H1 (cell line): ENCODE measurements around the gene CDC42EP1. TPM values are rescaled to one million over a fixed set of nuclear protein-coding genes. Genes with fewer than 3 reads are reported as not detected.

Experiments used
- CTCF ChIA-PET: fragments of 300-600 bp; sonication (Branson Sonifier 250); formaldehyde crosslinking; loops from one replicate; lab custom pipeline; 2021; ENCODE audit not compliant: partially characterized antibody; lab: Charles Lee
- POLR2A ChIA-PET: fragments of 300-600 bp; sonication (Branson Sonifier 250); formaldehyde crosslinking; loops from one replicate; lab custom pipeline; 2021; ENCODE audit warnings: inconsistent platforms; ENCODE audit not compliant: partially characterized antibody; lab: Charles Lee
- DNase-seq, 2 experiments: peaks; one replicate each; pipeline versions ENCODE4 v3.0.0 to v3.0.0-alpha.2; 2010 to 2022; ENCODE audit warnings: low spot score in 2 of 2, low read depth in 1 of 2, mixed read lengths in 1 of 2
- FAIRE-seq: peaks from 2 replicates; lab custom pipeline; 2011; peaks lifted over from hg19 to GRCh38; lab: Jason Lieb, UNC
- H2AFZ ChIP-seq: 2 replicates; pipeline ENCODE4 v1.8.1; 2012; ENCODE audit warnings: low read length, inconsistent platforms
- H2AK5ac ChIP-seq: 2 replicates; pipeline ENCODE4 v1.6.1; 2013; ENCODE audit warnings: low read depth, low read length
- H2BK120ac ChIP-seq: replicated peaks from 2 replicates; pipeline ENCODE3; 2013; ENCODE audit warnings: low read depth, low read length, inconsistent platforms
- H2BK12ac ChIP-seq: 2 replicates; pipeline ENCODE4 v1.6.1; 2013; ENCODE audit warnings: low read depth, low read length
- H2BK15ac ChIP-seq: 2 replicates; pipeline ENCODE4 v1.6.1; 2013; ENCODE audit warnings: low read length
- H2BK20ac ChIP-seq: 2 replicates; pipeline ENCODE4 v1.6.1; 2013; ENCODE audit warnings: low read length
- H2BK5ac ChIP-seq: 2 replicates; pipeline ENCODE4 v1.6.1; 2013; ENCODE audit warnings: low read depth, low read length
- H3K14ac ChIP-seq: 2 replicates; pipeline ENCODE4 v1.6.1; 2013; ENCODE audit warnings: inconsistent platforms; ENCODE audit not compliant: insufficient read length
- H3K18ac ChIP-seq: 2 replicates; pipeline ENCODE4 v1.6.1; 2013; ENCODE audit warnings: low read length; ENCODE audit errors: extremely low read depth
- H3K23ac ChIP-seq: 2 replicates; pipeline ENCODE4 v1.6.1; 2013; ENCODE audit warnings: inconsistent platforms; ENCODE audit not compliant: insufficient read length
- H3K23me2 ChIP-seq: 2 replicates; pipeline ENCODE4 v1.6.1; 2013; ENCODE audit warnings: low read depth, low read length
- H3K27ac ChIP-seq: 2 replicates; pipeline ENCODE4 v1.6.1; 2011; ENCODE audit warnings: low read depth, low read length, inconsistent platforms
- H3K27me3 ChIP-seq, 4 experiments: replicated peaks in 1 of 4; 1 replicate in 1 of 4; 2 replicates in 3 of 4; pipeline versions ENCODE4 v1.6.1 to v1.8.1; 2011 to 2013; ENCODE audit warnings: low read length in 3 of 4, mild to moderate bottlenecking in 3 of 4, inconsistent platforms in 2 of 4, mixed read lengths in 2 of 4, moderate library complexity in 1 of 4; ENCODE audit not compliant: control insufficient read depth in 3 of 4, insufficient read depth in 3 of 4; ENCODE audit errors: extremely low read depth in 1 of 4
- H3K36me3 ChIP-seq, 4 experiments: 2 replicates each; pipeline versions ENCODE4 v1.6.1 to v1.8.1; 2011 to 2013; ENCODE audit warnings: mild to moderate bottlenecking in 4 of 4, low read length in 3 of 4, moderate library complexity in 2 of 4, control low read depth in 1 of 4, inconsistent platforms in 1 of 4; ENCODE audit not compliant: insufficient read depth in 4 of 4, control insufficient read depth in 2 of 4
- H3K4ac ChIP-seq: replicated peaks from 2 replicates; pipeline ENCODE3; 2013; ENCODE audit warnings: low read length, low read depth, mixed read lengths, inconsistent platforms; ENCODE audit not compliant: insufficient read length
- H3K4me1 ChIP-seq, 4 experiments: replicated peaks in 1 of 4; 1 replicate in 1 of 4; 2 replicates in 3 of 4; pipeline versions ENCODE4 v1.6.1 to v1.8.1; 2011 to 2013; ENCODE audit warnings: low read length in 3 of 4, inconsistent platforms in 2 of 4, mixed read lengths in 1 of 4; ENCODE audit not compliant: insufficient read depth in 4 of 4, control insufficient read depth in 3 of 4
- H3K4me2 ChIP-seq, 2 experiments: 2 replicates each; pipeline versions ENCODE4 v1.6.1 to v1.8.1; 2011 to 2013; ENCODE audit warnings: low read depth in 2 of 2, low read length in 2 of 2, control low read depth in 1 of 2, inconsistent platforms in 1 of 2, mild to moderate bottlenecking in 1 of 2; ENCODE audit not compliant: insufficient read depth in 1 of 2
- H3K4me3 ChIP-seq, 4 experiments: fragments of 200-600, 300-600 bp in 1 of 4; sonication (generic), shearing (Covaris generic), sonication (Bioruptor Twin) in 1 of 4; 2 replicates each; pipeline versions ENCODE4 v1.5.1 to v1.8.1; 2011 to 2016; ENCODE audit warnings: low read length in 4 of 4, low read depth in 3 of 4, control low read depth in 2 of 4, inconsistent platforms in 2 of 4, mild to moderate bottlenecking in 2 of 4, mixed read lengths in 1 of 4, moderate library complexity in 1 of 4; ENCODE audit not compliant: insufficient read depth in 2 of 4; ENCODE audit errors: extremely low read depth in 1 of 4
- H3K56ac ChIP-seq: replicated peaks from 2 replicates; pipeline ENCODE3; 2013; ENCODE audit warnings: low read depth, mild to moderate bottlenecking, mixed read lengths, low read length, inconsistent platforms; ENCODE audit not compliant: insufficient read length
- H3K79me1 ChIP-seq: 2 replicates; pipeline ENCODE4 v1.6.1; 2013; ENCODE audit warnings: low read depth, low read length, control low read depth
- H3K79me2 ChIP-seq, 2 experiments: 2 replicates each; pipeline versions ENCODE4 v1.6.1 to v1.8.1; 2012 to 2013; ENCODE audit warnings: low read length in 2 of 2, mild to moderate bottlenecking in 2 of 2, inconsistent platforms in 1 of 2; ENCODE audit not compliant: insufficient read depth in 2 of 2, control insufficient read depth in 1 of 2
- H3K9ac ChIP-seq, 4 experiments: replicated peaks in 1 of 4; 1 replicate in 1 of 4; 2 replicates in 3 of 4; pipeline versions ENCODE4 v1.6.1 to v1.8.1; 2011 to 2013; ENCODE audit warnings: low read depth in 3 of 4, low read length in 3 of 4, control low read depth in 2 of 4, mild to moderate bottlenecking in 2 of 4, moderate library complexity in 2 of 4, inconsistent platforms in 1 of 4; ENCODE audit errors: extremely low read depth in 1 of 4
- H3K9me3 ChIP-seq, 2 experiments: 2 replicates each; pipeline versions ENCODE4 v1.6.1 to v1.8.1; 2012 to 2013; ENCODE audit warnings: mild to moderate bottlenecking in 2 of 2, moderate library complexity in 2 of 2, control low read depth in 1 of 2, inconsistent platforms in 1 of 2, low read depth in 1 of 2, low read length in 1 of 2, mixed read lengths in 1 of 2; ENCODE audit not compliant: insufficient read depth in 2 of 2
- H4K20me1 ChIP-seq, 2 experiments: replicated peaks in 1 of 2; 2 replicates each; pipeline versions ENCODE3 to v1.8.1; 2011 to 2013; ENCODE audit warnings: inconsistent platforms in 2 of 2, low read length in 2 of 2, mild to moderate bottlenecking in 1 of 2; ENCODE audit not compliant: insufficient read depth in 2 of 2, control insufficient read depth in 1 of 2
- H4K5ac ChIP-seq: 2 replicates; pipeline ENCODE4 v1.6.1; 2013; ENCODE audit warnings: low read length, low read depth, mixed read lengths, inconsistent platforms; ENCODE audit not compliant: insufficient read length
- H4K8ac ChIP-seq: 2 replicates; pipeline ENCODE4 v1.8.0; 2013; ENCODE audit warnings: mild to moderate bottlenecking, moderate library complexity, low read length, inconsistent platforms; ENCODE audit not compliant: insufficient read depth; ENCODE audit errors: extremely low read depth
- H4K91ac ChIP-seq: replicated peaks from 2 replicates; pipeline ENCODE3; 2013; ENCODE audit warnings: low read length, mixed read lengths, inconsistent platforms; ENCODE audit not compliant: insufficient read length
- CHD1 ChIP-seq: IDR thresholded peaks from 2 replicates; pipeline ENCODE4 v1.6.1; 2012; ENCODE audit warnings: low read depth, low read length, improper control_type of control experiment
- WGBS, 2 experiments: shearing (Covaris generic) in 1 of 2; methylation state at CpG; one replicate each; pipeline versions ENCODE4 v1.1.6 to v1.1.7; 2013 to 2015; ENCODE audit warnings: low lambda C conversion rate in 2 of 2, mixed read lengths in 2 of 2, inconsistent platforms in 1 of 2, low coverage in 1 of 2, missing lambda C conversion rate in 1 of 2; ENCODE audit not compliant: insufficient replicate concordance in 2 of 2, insufficient coverage in 1 of 2, insufficient read length in 1 of 2; ENCODE audit errors: extremely low coverage in 1 of 2, missing lambda C conversion rate in 1 of 2; 5-methylcytosine and 5-hydroxymethylcytosine counted together
- polyA plus RNA-seq, 7 experiments: library from polyadenylated mRNA; depleted of rRNA in 3 of 7; stranded (reverse) in 5 of 7; unstranded in 2 of 7; fragments of >200 nt in 5 of 7; fragments of 200-250 nt in 2 of 7; gene quantifications; 1 replicate in 5 of 7; 2 replicates in 1 of 7; 4 replicates in 1 of 7; pipeline versions ENCODE4 v1.2.1 to v1.2.3, GENCODE V29; 2011 to 2013; ENCODE audit warnings: missing spikeins in 2 of 7, mixed read lengths in 2 of 7
- total RNA-seq: library from RNA; stranded (reverse); fragmentation: NEBNext Ultra II Directional; extraction: Animal tissue kit (Norgen Biotek cat#: 25700); gene quantifications from 2 replicates; pipeline ENCODE4 v1.2.1, GENCODE V29; 2021

Gene CDC42EP1
- total and polyA plus RNA-seq, 2 of the 8 experiments (the other 6 are each of a cell fraction or from before 2014, with no cell fraction given), result 8.3 to 11.2 TPM

- no peaks in the 10 kb centered on the region; a peak in 1 of 7 replicates for H3K27me3 ChIP-seq
- no peak overlapping the region for H2BK20ac ChIP-seq
- no peak overlapping the region for H3K27ac ChIP-seq
- no peak overlapping the region for H3K9ac ChIP-seq
- H3K18ac ChIP-seq, result peak overlapping the region; percentile 48; the same call in 1 of the 2 replicates
- ChIA-PET POLR2A (interaction anchor here (2.3 to 12.2 kb wide), 3 partner anchors 16 to 29 kb away, joined by 6 to 198 read pairs (median 11); no protein-coding TSS in a partner anchor), CTCF (interaction anchor here (0.6 to 39.4 kb wide), 23 partner anchors 11 to 309 kb away, joined by 3 to 1347 read pairs (median 6); partner anchors contain the start of genes GGA1 and LGALS2)
- H2BK120ac ChIP-seq, result no peak overlapping the region
- no peaks in the 10 kb centered on the region for H3K9me3 ChIP-seq
- H4K5ac ChIP-seq, result no peak overlapping the region
- no peak overlapping the region; the same call in 1 of the 2 replicates for H4K8ac ChIP-seq
- H2BK15ac ChIP-seq, result no peak overlapping the region
- H4K91ac ChIP-seq, result peak overlapping the region; percentile 66
- H3K23ac ChIP-seq, result no peak overlapping the region
- H3K79me1 ChIP-seq, result no peaks in the 10 kb centered on the region
- H3K23me2 ChIP-seq, result no peaks in the 10 kb centered on the region
- H3K4me2 ChIP-seq, result no peak overlapping the region; a peak in 1 of 4 replicates
- H3K14ac ChIP-seq, result no peak overlapping the region
- peaks cover 13 to 28% (median 20%) of the 10 kb centered on the region in 4 experiments for H3K4me1 ChIP-seq
- H3K79me2 ChIP-seq, result no peaks in the 10 kb centered on the region
- WGBS, 2 experiments, result 90% methylated on average over 14 of the region's 14 CpGs; no CpG with 5 or more reads in 1 of the 2 experiments
- H3K4ac ChIP-seq, result no peak overlapping the region
- H2AFZ ChIP-seq, result no peak overlapping the region
- FAIRE-seq (no peak), DNase-seq (no peak)
- H2BK5ac ChIP-seq, result peak overlapping the region; percentile 52
- no peak for TF ChIP-seq CHD1
- H2AK5ac ChIP-seq, result 0 out of 2 replicates have a peak overlapping the region, but pooled peaks have one; percentile 1
- H3K56ac ChIP-seq, result no peak overlapping the region
- H3K4me3 ChIP-seq, result no peak overlapping the region
- no peaks in the 10 kb centered on the region for H4K20me1 ChIP-seq
- 0 out of 2 replicates have a peak overlapping the region, but pooled peaks have one; percentile 75 for H2BK12ac ChIP-seq
- H3K36me3 ChIP-seq, result no peaks in the 10 kb centered on the region
Observed at GRCh38 chr22:37568448-37569008, 8.2 kb downstream of the CDC42EP1 start.
